GM12865 (cell line): ENCODE data around the gene GPC1.

Experiments used
- DNase-seq: peaks from one replicate; pipeline ENCODE4 v3.0.0; 2010; ENCODE audit warnings: low read depth
- H3K4me3 ChIP-seq: 2 replicates; pipeline ENCODE4 v1.5.1; 2011; ENCODE audit warnings: mild to moderate bottlenecking, low read depth, low read length, control low read depth
- CTCF ChIP-seq: IDR thresholded peaks from 2 replicates; pipeline ENCODE4 v1.5.1; 2011; ENCODE audit warnings: low read length, control low read depth, low read depth, inconsistent platforms; ENCODE audit not compliant: insufficient read depth; ENCODE audit errors: missing control alignments

Gene GPC1

GRCh38 chr2:240467149-240467642, 31.7 kb downstream of the GPC1 start:
- H3K4me3 ChIP-seq: no peak overlapping the region
- DNase-seq: no peak
- no peak for TF ChIP-seq CTCF

- no peak for DNase-seq
These were observed 32.3 kb downstream of the GPC1 start for GRCh38 chr2:240467659-240468302.

GRCh38 chr2:240468303-240469238, 33.1 kb downstream of the GPC1 start:
- H3K4me3 ChIP-seq: no peak overlapping the region
- no peak for DNase-seq
- no peak for TF ChIP-seq CTCF

More at GRCh38 chr2:240467659-240468302, 32.3 kb downstream of the GPC1 start:
- H3K4me3 ChIP-seq: no peak overlapping the region
- TF ChIP-seq CTCF: no peak

- DNase-seq: no peak
- no peak for TF ChIP-seq CTCF
- no peak overlapping the region for H3K4me3 ChIP-seq
These were observed 33.8 kb downstream of the GPC1 start for GRCh38 chr2:240469239-240469636.

GRCh38 chr2:240469740-240470139, 34.3 kb downstream of the GPC1 start:
- H3K4me3 ChIP-seq: no peak overlapping the region
- no peak for DNase-seq
- no peak for TF ChIP-seq CTCF

GRCh38 chr2:240472078-240472790, 36.8 kb downstream of the GPC1 start:
- no peak for TF ChIP-seq CTCF
- peak; percentile 0 for DNase-seq
- no peak overlapping the region for H3K4me3 ChIP-seq
